DND-41 (cell line): ENCODE data around the gene PRKCA.

Experiments used
- CTCF ChIP-seq: IDR thresholded peaks from 2 replicates; pipeline ENCODE4 v1.5.1; 2012; ENCODE audit warnings: borderline replicate concordance, low read length, moderate library complexity, mild to moderate bottlenecking; ENCODE audit not compliant: poor library complexity, severe bottlenecking; ENCODE audit errors: extremely low read depth
- EZH2 ChIP-seq: IDR thresholded peaks from 3 replicates; pipeline ENCODE4 v1.6.1; 2012; ENCODE audit warnings: borderline replicate concordance, low read depth, mild to moderate bottlenecking, moderate library complexity, low read length, inconsistent platforms; ENCODE audit not compliant: severe bottlenecking

GRCh38 chr17:66354981-66355380 is 52.6 kb downstream of the PRKCA start:
- TF ChIP-seq CTCF (no peak), EZH2 (no peak)
